Measurements from ENCODE around the gene AMBP. TPM values are rescaled to one million over a fixed set of nuclear protein-coding genes. Genes with fewer than 3 reads are reported as not detected.

AMBP gene
- total RNA-seq, 6 experiments from 2014 or later = not detected

DNA sequence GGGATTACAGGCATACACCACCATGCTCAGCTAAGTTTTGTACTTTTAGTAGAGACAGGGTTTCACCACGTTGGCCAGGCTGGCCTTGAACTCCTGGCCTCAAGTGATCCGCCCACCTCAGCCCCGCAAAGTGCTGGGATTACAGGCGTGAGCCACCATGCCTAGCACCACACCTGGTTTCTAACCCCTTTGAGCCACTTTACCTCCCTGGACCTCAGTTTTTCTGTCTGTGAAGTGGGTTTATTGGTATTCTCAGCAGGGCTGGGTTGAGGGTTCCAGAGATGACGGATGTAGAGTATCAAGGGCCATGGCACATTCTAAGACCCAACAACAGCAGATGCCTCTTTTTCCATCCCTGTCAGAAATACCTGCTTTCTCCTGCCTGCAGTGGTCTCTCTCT, 38.6 kb downstream of the AMBP start:
- Mint-ChIP-seq H3K36me3 (ENCODE audit: low read depth) (peaks cover 23% of the 10 kb centered on the region), H3K27ac (no peak overlapping the region), H3K27me3 (ENCODE audit: insufficient read depth) (no peaks in the 10 kb centered on the region), H3K9me3 (no peaks in the 10 kb centered on the region), H3K4me3 (no peak overlapping the region), H3K4me1 (ENCODE audit: low read depth) (no peaks in the 10 kb centered on the region)
- TF ChIP-seq, protein P1, sequence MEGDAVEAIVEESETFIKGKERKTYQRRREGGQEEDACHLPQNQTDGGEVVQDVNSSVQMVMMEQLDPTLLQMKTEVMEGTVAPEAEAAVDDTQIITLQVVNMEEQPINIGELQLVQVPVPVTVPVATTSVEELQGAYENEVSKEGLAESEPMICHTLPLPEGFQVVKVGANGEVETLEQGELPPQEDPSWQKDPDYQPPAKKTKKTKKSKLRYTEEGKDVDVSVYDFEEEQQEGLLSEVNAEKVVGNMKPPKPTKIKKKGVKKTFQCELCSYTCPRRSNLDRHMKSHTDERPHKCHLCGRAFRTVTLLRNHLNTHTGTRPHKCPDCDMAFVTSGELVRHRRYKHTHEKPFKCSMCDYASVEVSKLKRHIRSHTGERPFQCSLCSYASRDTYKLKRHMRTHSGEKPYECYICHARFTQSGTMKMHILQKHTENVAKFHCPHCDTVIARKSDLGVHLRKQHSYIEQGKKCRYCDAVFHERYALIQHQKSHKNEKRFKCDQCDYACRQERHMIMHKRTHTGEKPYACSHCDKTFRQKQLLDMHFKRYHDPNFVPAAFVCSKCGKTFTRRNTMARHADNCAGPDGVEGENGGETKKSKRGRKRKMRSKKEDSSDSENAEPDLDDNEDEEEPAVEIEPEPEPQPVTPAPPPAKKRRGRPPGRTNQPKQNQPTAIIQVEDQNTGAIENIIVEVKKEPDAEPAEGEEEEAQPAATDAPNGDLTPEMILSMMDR (IDR thresholded peaks at IDR 0.05) = no peak
- DNase-seq = no peak

DNA sequence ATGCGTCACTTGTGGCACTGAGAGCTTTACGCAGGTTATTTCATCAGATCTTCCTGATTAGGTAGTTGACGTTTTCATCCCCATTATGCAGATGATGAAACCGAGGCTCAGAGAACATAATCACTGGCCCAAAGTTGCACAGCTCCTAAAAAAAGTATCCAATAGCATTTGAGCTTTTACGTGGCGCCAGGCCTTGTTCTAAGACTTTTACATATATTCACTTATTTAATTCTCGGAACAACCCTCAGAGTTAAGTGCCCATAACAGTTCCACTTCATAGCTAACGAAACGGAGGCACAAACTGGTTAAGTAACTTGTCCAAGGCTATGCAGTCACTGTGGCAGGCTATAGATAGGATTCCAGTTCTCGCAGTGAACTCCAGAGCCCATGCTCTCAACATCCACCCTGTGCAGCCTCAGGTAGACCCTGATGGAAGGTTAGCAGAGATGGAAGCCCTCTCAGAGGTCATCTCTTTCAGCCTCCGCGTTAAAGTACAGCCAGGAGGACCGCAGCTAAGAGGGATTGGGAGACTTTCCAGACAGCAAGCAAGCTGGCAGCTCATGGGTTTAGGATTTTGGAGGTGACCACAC, 39.3 kb downstream of the AMBP start:
- Mint-ChIP-seq H3K27ac (no peak overlapping the region), H3K27me3 (ENCODE audit: insufficient read depth) (no peaks in the 10 kb centered on the region), H3K4me3 (no peak overlapping the region), H3K36me3 (ENCODE audit: low read depth) (peaks cover 23% of the 10 kb centered on the region), H3K4me1 (ENCODE audit: low read depth) (no peaks in the 10 kb centered on the region), H3K9me3 (no peaks in the 10 kb centered on the region)
- DNase-seq = no peak
- TF ChIP-seq, protein P1 (IDR thresholded peaks at IDR 0.05) = no peak

DNA sequence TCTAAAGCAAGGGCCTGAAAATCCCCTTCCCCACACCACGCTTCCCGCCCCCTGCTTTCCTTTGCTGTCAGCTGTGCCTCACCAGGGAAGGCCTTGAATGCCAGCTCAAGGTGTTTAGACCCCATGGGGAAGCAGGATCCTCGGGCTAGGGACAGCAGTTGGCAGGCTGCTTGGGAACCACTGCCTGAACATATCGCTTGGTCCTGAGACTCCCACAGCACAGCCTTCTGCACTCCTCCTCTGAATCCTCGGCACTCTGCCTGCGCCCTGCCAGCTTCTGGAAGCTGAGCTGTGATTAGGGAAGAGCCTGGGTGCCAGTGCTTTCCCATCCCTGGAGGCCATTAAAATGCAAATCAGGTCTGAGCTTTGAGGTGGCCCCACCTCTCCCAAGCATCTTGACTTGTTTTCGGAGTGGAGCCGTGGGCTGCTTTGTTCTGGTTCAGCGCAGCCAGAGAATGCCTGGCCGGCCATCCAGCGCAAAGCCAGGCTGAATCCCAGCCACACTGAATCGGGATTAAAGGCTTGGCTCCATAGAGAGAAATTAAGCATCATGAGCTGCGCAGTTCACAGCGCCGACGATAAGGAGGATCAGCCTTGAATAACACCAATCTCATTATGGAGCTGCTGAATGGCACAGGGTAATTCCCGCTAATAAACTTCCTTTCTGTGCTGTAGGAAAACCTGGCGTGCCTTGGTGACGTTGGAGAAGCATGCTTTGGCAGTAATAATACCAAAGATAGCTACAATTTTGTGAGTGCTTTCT, 40.0 kb downstream of the AMBP start:
- no peaks in the 10 kb centered on the region; the same call in 1 of the 2 replicates for H3K27me3 Mint-ChIP-seq (ENCODE audit: insufficient read depth)
- DNase-seq = no peak
- H3K4me3 Mint-ChIP-seq = no peak overlapping the region
- no peaks in the 10 kb centered on the region for H3K4me1 Mint-ChIP-seq (ENCODE audit: low read depth)
- no peak overlapping the region for H3K27ac Mint-ChIP-seq
- no peaks in the 10 kb centered on the region for H3K9me3 Mint-ChIP-seq
- TF ChIP-seq, protein P1 (IDR thresholded peaks at IDR 0.05) = no peak
- H3K36me3 Mint-ChIP-seq (ENCODE audit: low read depth) = peaks cover 23% of the 10 kb centered on the region

DNA sequence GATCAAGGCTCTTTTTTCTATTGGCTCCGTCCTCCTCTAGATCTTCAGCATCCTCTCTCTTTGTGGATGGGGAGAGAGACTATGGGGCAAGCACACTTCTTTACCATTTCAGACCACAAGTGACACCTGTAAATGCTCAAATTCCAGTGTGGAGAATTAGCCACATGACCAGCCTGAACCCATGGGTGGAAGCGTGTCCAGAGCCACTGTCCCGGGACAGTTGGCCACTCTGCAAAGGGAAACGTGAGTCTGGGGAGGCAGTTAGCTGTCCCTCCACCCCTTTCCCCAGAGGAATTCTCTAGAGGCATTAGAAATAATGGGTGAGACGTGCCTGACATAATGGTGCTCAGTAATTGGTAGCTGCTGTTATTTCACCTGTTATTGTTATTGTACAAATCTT, 40.9 kb downstream of the AMBP start:
- no peaks in the 10 kb centered on the region; the same call in none of the 2 replicates for H3K27me3 Mint-ChIP-seq (ENCODE audit: insufficient read depth)
- H3K27ac Mint-ChIP-seq = no peak overlapping the region
- TF ChIP-seq, protein P1 (IDR thresholded peaks at IDR 0.05) = no peak
- H3K9me3 Mint-ChIP-seq = no peaks in the 10 kb centered on the region
- no peak overlapping the region for H3K4me3 Mint-ChIP-seq
- H3K36me3 Mint-ChIP-seq (ENCODE audit: low read depth) = peaks cover 23% of the 10 kb centered on the region
- no peak for DNase-seq
- H3K4me1 Mint-ChIP-seq (ENCODE audit: low read depth) = no peaks in the 10 kb centered on the region

DNA sequence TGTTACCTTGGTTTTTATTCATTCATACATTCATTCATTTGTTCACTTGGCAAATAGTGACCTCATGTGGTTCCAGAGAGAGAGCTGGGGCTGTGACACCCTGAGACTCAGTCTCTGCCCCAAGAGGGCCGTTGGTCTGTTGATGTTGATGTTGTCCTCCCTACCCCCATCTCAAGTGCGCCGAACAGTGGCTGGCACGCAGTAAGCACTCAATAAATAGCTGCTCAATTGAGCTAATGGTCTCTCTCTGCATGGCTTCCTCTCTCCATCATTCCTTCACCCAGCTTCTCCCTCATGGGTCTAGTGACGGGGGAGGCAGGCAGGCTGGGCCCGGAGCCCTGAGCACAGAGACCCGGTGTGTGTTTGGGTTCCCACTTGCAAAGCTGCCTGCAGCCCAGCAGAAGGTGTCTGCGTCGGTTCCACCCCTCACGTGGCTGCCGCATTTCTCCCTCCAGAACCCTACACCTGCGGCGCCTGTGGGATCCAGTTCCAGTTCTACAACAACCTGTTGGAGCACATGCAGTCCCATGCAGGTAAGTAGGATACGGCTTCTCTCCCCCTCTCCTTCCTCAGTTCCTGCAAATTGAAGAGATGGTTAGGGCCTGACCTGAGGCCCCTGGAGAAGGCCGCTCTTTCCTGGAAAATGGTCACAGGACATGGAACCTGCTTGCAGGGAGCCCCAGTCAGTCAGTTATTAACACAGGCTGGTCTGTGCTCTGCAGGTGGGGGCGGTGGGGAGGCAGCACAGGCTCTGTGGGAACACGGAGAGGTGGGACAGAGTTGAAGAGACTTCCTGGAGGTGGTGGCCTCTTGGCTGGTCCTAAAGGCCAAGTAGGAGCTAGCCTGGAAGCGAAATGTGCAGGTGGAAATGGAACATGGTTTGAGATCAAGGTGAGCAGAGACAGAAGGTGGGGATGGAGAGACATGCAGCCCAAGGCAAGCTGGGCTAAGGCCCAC, 42.0 kb downstream of the AMBP start:
- TF ChIP-seq, protein P1 (IDR thresholded peaks at IDR 0.05) = no peak
- no peak for DNase-seq
- H3K9me3 Mint-ChIP-seq = no peaks in the 10 kb centered on the region
- H3K4me3 Mint-ChIP-seq = no peak overlapping the region
- no peaks in the 10 kb centered on the region; the same call in none of the 2 replicates for H3K27me3 Mint-ChIP-seq (ENCODE audit: insufficient read depth)
- no peaks in the 10 kb centered on the region for H3K4me1 Mint-ChIP-seq (ENCODE audit: low read depth)
- no peak overlapping the region for H3K27ac Mint-ChIP-seq
- peaks cover 18% of the 10 kb centered on the region for H3K36me3 Mint-ChIP-seq (ENCODE audit: low read depth)

Data from HFFc6 (cell line).